T1000 (cell line): ENCODE measurements around the gene CFAP251.
"Not testable (repeated sequence)": the region's sequence is repeated elsewhere in the genome, so short reads cannot be mapped to it uniquely, and the experiment has no call there.

Source experiments
- DNase-seq: peaks from one replicate; lab custom pipeline; 2025; ENCODE audit warnings: mixed read lengths; lab: John Stamatoyannopoulos, UW

CFAP251 gene

GRCh38 chr12:122026706-122027333 is 108.4 kb downstream of the CFAP251 start:
- no peak for DNase-seq

- no peak for DNase-seq
Observed at GRCh38 chr12:122028165-122028904, 109.9 kb downstream of the CFAP251 start.

GRCh38 chr12:122028905-122029560 is 110.6 kb downstream of the CFAP251 start:
- DNase-seq: no peak

- no peak for DNase-seq
Observed at GRCh38 chr12:122029620-122030423, 111.4 kb downstream of the CFAP251 start.

GRCh38 chr12:122030424-122031035 is 112.1 kb downstream of the CFAP251 start:
- DNase-seq: no peak

GRCh38 chr12:122031342-122032216 is 113.2 kb downstream of the CFAP251 start:
- no peak for DNase-seq

- DNase-seq: no peak
Observed at GRCh38 chr12:122032580-122032979, 114.2 kb downstream of the CFAP251 start.

GRCh38 chr12:122035292-122035691 is 116.9 kb downstream of the CFAP251 start:
- no peak for DNase-seq

GRCh38 chr12:122036153-122036552 is 117.8 kb downstream of the CFAP251 start:
- no peak for DNase-seq

- no peak for DNase-seq
Observed at GRCh38 chr12:122040579-122041386, 122.4 kb downstream of the CFAP251 start.

- not testable (repeated sequence) for DNase-seq
Observed at GRCh38 chr12:122041458-122041857, 123.1 kb downstream of the CFAP251 start.

GRCh38 chr12:122042910-122043309 is 124.5 kb downstream of the CFAP251 start:
- no peak for DNase-seq

- DNase-seq: no peak
Observed at GRCh38 chr12:122043476-122043875, 125.1 kb downstream of the CFAP251 start.

- DNase-seq: no peak
Observed at GRCh38 chr12:122045262-122045661, 126.9 kb downstream of the CFAP251 start.

- no peak for DNase-seq
Observed at GRCh38 chr12:122046145-122046544, 127.8 kb downstream of the CFAP251 start.

- no peak for DNase-seq
Observed at GRCh38 chr12:122048151-122048550, 129.8 kb downstream of the CFAP251 start.

- no peak for DNase-seq
Observed at GRCh38 chr12:122049827-122050226, 131.4 kb downstream of the CFAP251 start.

- no peak for DNase-seq
Observed at GRCh38 chr12:122050706-122051105, 132.3 kb downstream of the CFAP251 start.

- DNase-seq: no peak
Observed at GRCh38 chr12:122051231-122051876, 133.0 kb downstream of the CFAP251 start.
